ENCODE data around the gene FRMD4A.

FRMD4A gene

GRCh38 chr10:13997650-13998049, 333.1 kb downstream of the FRMD4A start:
- no peaks in the 10 kb centered on the region for H3K36me3 Mint-ChIP-seq (ENCODE audit: low read depth)
- DNase-seq (ENCODE audit: low spot score) = no peak
- no peak overlapping the region for H3K27ac Mint-ChIP-seq
- H3K4me1 Mint-ChIP-seq (ENCODE audit: low read depth) = no peaks in the 10 kb centered on the region
- no peaks in the 10 kb centered on the region for H3K9me3 Mint-ChIP-seq
- no peak overlapping the region for H3K4me3 Mint-ChIP-seq
- H3K27me3 Mint-ChIP-seq (ENCODE audit: low read depth) = no peaks in the 10 kb centered on the region

GRCh38 chr10:13994932-13995331, 335.8 kb downstream of the FRMD4A start:
- DNase-seq (ENCODE audit: low spot score) = no peak
- H3K9me3 Mint-ChIP-seq = no peaks in the 10 kb centered on the region
- H3K4me3 Mint-ChIP-seq = no peak overlapping the region
- no peaks in the 10 kb centered on the region for H3K27me3 Mint-ChIP-seq (ENCODE audit: low read depth)
- H3K4me1 Mint-ChIP-seq (ENCODE audit: low read depth) = no peaks in the 10 kb centered on the region
- no peaks in the 10 kb centered on the region for H3K36me3 Mint-ChIP-seq (ENCODE audit: low read depth)
- H3K27ac Mint-ChIP-seq = no peak overlapping the region

DNA sequence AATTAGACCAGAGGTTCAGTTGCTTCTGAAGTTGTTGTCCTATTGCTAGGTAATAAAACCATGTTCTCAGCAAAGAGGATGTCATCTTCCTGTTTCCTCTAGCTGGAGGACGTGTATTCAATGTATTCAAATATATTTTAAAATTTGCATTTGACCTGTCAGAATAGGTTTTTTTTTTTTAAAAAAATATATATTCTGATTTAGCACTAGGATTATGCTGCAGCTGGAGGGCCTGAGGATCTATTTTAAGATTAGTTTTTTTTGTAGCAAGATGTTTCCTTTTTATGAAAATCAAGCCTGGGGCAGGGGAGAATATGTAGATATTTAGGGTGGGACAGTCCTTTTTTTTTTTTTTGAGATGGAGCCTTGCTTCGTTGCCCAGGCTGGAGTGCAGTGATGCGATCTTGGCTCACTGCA, 337.0 kb downstream of the FRMD4A start:
- Mint-ChIP-seq H3K27me3 (ENCODE audit: low read depth) (no peaks in the 10 kb centered on the region), H3K9me3 (no peaks in the 10 kb centered on the region), H3K4me3 (no peak overlapping the region), H3K36me3 (ENCODE audit: low read depth) (no peaks in the 10 kb centered on the region), H3K4me1 (ENCODE audit: low read depth) (no peaks in the 10 kb centered on the region), H3K27ac (no peak overlapping the region)
- no peak for DNase-seq (ENCODE audit: low spot score)

DNA sequence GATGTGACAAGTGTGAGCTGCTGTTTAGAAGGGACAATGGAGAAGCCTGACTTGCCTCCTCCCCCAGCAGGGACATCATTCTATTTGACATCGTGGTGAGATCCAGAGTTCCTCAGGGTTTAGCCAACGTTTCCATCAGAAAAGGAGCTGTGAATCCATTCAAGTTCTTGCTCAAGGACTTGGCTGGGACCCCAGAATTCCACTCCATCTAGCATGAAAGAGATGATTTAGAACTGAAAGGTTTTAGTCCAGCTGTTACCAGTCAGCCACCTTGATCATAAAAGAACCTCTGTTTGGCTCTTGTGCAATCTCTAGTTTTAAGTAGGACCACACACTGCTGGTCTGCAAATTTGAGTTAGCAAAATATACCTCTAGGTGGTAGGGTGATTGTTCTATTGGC, 337.6 kb downstream of the FRMD4A start:
- H3K4me1 Mint-ChIP-seq (ENCODE audit: low read depth) = no peaks in the 10 kb centered on the region
- H3K4me3 Mint-ChIP-seq = no peak overlapping the region

DNA sequence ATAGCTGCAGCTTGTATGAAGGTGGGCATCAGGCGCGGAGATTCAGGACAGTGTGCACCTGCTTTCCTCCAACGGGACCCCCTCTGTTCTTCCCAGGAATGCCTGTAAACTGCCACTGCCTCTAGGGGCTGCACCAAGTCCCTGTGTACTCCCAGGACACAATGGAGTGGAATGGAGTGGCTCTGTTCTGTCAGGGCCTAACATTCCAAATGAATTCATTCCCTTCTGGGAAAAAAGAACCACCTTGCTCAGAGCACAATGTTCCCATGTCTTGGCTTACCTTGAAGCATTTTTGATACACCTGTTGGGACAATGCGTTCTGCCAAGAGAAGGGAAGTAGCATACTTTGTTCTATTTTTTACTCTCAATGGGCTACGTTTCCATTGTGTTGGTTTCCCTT, 339.4 kb downstream of the FRMD4A start:
- no peaks in the 10 kb centered on the region for H3K4me1 Mint-ChIP-seq (ENCODE audit: low read depth)

More for the DNA sequence above, 337.6 kb downstream of the FRMD4A start:
- Mint-ChIP-seq H3K36me3 (ENCODE audit: low read depth) (no peaks in the 10 kb centered on the region), H3K27ac (no peak overlapping the region), H3K27me3 (ENCODE audit: low read depth) (no peaks in the 10 kb centered on the region), H3K9me3 (no peaks in the 10 kb centered on the region)
- no peak for DNase-seq (ENCODE audit: low spot score)

GRCh38 chr10:13990946-13991345, 339.8 kb downstream of the FRMD4A start:
- Mint-ChIP-seq H3K27ac (no peak overlapping the region), H3K4me1 (ENCODE audit: low read depth) (no peaks in the 10 kb centered on the region), H3K9me3 (no peaks in the 10 kb centered on the region), H3K27me3 (ENCODE audit: low read depth) (no peaks in the 10 kb centered on the region), H3K36me3 (ENCODE audit: low read depth) (no peaks in the 10 kb centered on the region), H3K4me3 (no peak overlapping the region)
- DNase-seq (ENCODE audit: low spot score) = no peak

More for the DNA sequence above, 339.4 kb downstream of the FRMD4A start:
- no peak for DNase-seq (ENCODE audit: low spot score)
- H3K27ac Mint-ChIP-seq = no peak overlapping the region
- no peaks in the 10 kb centered on the region for H3K9me3 Mint-ChIP-seq
- no peak overlapping the region for H3K4me3 Mint-ChIP-seq
- no peaks in the 10 kb centered on the region for H3K36me3 Mint-ChIP-seq (ENCODE audit: low read depth)
- H3K27me3 Mint-ChIP-seq (ENCODE audit: low read depth) = no peaks in the 10 kb centered on the region

- Mint-ChIP-seq H3K36me3 (ENCODE audit: low read depth) (no peaks in the 10 kb centered on the region), H3K4me3 (no peak overlapping the region), H3K4me1 (ENCODE audit: low read depth) (no peaks in the 10 kb centered on the region), H3K27me3 (ENCODE audit: low read depth) (no peaks in the 10 kb centered on the region), H3K9me3 (no peaks in the 10 kb centered on the region), H3K27ac (no peak overlapping the region)
- DNase-seq (ENCODE audit: low spot score) = no peak
These were observed 340.3 kb downstream of the FRMD4A start for GRCh38 chr10:13990392-13990805.

- H3K9me3 Mint-ChIP-seq = no peaks in the 10 kb centered on the region
- no peak for DNase-seq (ENCODE audit: low spot score)
- H3K4me3 Mint-ChIP-seq = no peak overlapping the region
- H3K27ac Mint-ChIP-seq = no peak overlapping the region
- no peaks in the 10 kb centered on the region for H3K4me1 Mint-ChIP-seq (ENCODE audit: low read depth)
- H3K36me3 Mint-ChIP-seq (ENCODE audit: low read depth) = no peaks in the 10 kb centered on the region
- H3K27me3 Mint-ChIP-seq (ENCODE audit: low read depth) = no peaks in the 10 kb centered on the region
These were observed 341.1 kb downstream of the FRMD4A start for GRCh38 chr10:13989616-13990015.

DNA sequence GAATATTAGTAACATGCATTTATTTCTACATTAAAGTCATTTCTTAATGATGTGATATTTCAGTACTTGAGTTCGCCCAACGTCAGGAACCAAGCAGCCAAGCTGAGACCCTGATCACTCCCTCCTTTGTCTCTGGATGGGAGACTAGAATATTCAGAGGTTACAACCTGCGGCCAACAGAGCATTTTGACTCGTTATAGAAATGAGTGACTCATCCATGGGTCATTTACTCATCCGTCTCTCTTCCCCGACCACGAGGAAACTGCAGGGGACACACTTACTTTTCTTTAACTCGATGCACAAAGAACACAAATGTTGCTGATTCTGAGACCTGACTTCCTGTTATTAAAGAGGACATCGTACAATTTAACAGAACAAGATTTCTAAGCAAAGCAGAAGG, 343.3 kb downstream of the FRMD4A start:
- no peak overlapping the region for H3K4me3 Mint-ChIP-seq
- no peaks in the 10 kb centered on the region for H3K27me3 Mint-ChIP-seq (ENCODE audit: low read depth)
- H3K9me3 Mint-ChIP-seq = no peaks in the 10 kb centered on the region
- no peaks in the 10 kb centered on the region for H3K36me3 Mint-ChIP-seq (ENCODE audit: low read depth)
- no peaks in the 10 kb centered on the region for H3K4me1 Mint-ChIP-seq (ENCODE audit: low read depth)
- DNase-seq (ENCODE audit: low spot score) = no peak
- no peak overlapping the region for H3K27ac Mint-ChIP-seq

DNA sequence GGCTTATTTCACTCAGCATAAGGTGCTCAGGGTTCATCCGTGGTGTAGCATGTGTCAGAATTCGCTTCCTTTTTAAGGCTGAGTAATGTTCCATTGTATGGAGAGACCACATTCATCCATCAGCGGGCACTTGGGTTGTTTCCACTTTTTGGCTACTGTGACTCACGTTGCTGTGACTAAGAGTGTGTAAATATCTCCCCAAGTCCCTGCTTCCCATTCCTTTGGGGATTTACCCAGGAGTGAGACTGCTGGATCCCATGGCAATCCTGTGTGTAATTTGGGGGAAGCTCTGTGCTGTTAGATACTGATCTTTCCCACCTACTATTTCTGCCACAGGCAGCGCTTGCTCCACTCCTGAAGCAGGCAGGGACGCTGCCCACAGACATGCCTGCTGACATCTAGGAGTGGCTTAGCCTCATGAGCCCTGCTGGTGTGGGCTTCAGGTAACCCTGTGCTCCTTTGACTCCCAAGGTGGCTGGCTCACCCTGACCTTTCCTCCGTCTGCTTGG, 346.0 kb downstream of the FRMD4A start:
- no peaks in the 10 kb centered on the region for H3K4me1 Mint-ChIP-seq (ENCODE audit: low read depth)
- no peaks in the 10 kb centered on the region for H3K36me3 Mint-ChIP-seq (ENCODE audit: low read depth)
- no peak overlapping the region for H3K4me3 Mint-ChIP-seq
- no peaks in the 10 kb centered on the region for H3K9me3 Mint-ChIP-seq
- no peaks in the 10 kb centered on the region for H3K27me3 Mint-ChIP-seq (ENCODE audit: low read depth)
- H3K27ac Mint-ChIP-seq = no peak overlapping the region
- no peak for DNase-seq (ENCODE audit: low spot score)

DNA sequence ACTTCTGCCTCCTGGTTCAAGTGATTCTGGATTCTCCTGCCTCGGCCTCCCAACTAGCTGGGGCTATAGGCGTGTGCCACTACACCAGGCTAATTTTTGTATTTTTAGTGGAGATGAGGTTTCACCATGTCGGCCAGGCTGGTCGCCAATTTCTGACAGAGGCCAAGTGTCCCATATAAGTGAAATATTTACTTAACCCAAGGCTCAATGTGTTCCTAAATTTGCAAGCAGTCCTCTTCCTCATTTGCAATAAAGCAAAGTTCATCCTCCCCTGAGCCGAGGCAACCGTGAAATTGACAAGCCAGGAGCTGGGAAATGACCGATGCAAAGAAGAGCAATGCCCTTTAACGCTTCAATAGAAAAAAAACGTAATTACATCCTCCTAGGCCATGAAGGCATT, 347.7 kb downstream of the FRMD4A start:
- Mint-ChIP-seq H3K4me3 (no peak overlapping the region), H3K9me3 (no peaks in the 10 kb centered on the region), H3K4me1 (ENCODE audit: low read depth) (no peaks in the 10 kb centered on the region), H3K36me3 (ENCODE audit: low read depth) (no peaks in the 10 kb centered on the region), H3K27me3 (ENCODE audit: low read depth) (no peaks in the 10 kb centered on the region), H3K27ac (no peak overlapping the region)
- DNase-seq (ENCODE audit: low spot score) = no peak

- no peak for DNase-seq (ENCODE audit: low spot score)
- Mint-ChIP-seq H3K27me3 (ENCODE audit: low read depth) (no peaks in the 10 kb centered on the region), H3K4me3 (no peak overlapping the region), H3K36me3 (ENCODE audit: low read depth) (no peaks in the 10 kb centered on the region), H3K4me1 (ENCODE audit: low read depth) (no peaks in the 10 kb centered on the region), H3K9me3 (no peaks in the 10 kb centered on the region), H3K27ac (no peak overlapping the region)
These were observed 352.1 kb downstream of the FRMD4A start for GRCh38 chr10:13978533-13979115.

GRCh38 chr10:13977861-13978532, 352.7 kb downstream of the FRMD4A start:
- Mint-ChIP-seq H3K27ac (no peak overlapping the region), H3K4me3 (no peak overlapping the region), H3K36me3 (ENCODE audit: low read depth) (no peaks in the 10 kb centered on the region), H3K9me3 (no peaks in the 10 kb centered on the region), H3K4me1 (ENCODE audit: low read depth) (no peaks in the 10 kb centered on the region), H3K27me3 (ENCODE audit: low read depth) (no peaks in the 10 kb centered on the region)
- DNase-seq (ENCODE audit: low spot score) = no peak

DNA sequence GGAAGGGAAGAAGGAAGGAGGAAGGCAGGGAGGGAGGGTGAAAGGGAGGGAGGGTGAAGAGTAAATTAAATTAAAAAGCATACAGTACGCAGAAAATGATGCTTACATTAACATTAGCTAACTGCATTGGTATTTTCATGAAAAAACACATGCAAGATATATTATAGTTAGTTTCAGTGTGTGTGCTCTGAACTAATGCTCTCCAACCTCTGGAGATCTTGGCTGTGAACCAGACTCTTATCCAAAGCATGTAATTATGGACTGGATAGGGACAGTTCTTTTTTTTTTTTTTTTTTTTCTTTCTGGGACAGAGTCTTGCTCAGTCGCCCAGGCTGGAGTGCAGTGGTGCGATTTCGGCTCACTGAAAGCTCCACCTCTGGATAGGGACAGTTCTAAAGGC, 357.0 kb downstream of the FRMD4A start:
- no peaks in the 10 kb centered on the region for H3K4me1 Mint-ChIP-seq (ENCODE audit: low read depth)
- no peaks in the 10 kb centered on the region for H3K27me3 Mint-ChIP-seq (ENCODE audit: low read depth)
- no peak overlapping the region for H3K27ac Mint-ChIP-seq
- no peak for DNase-seq (ENCODE audit: low spot score)
- H3K4me3 Mint-ChIP-seq = no peak overlapping the region
- H3K9me3 Mint-ChIP-seq = no peaks in the 10 kb centered on the region
- H3K36me3 Mint-ChIP-seq (ENCODE audit: low read depth) = no peaks in the 10 kb centered on the region

- H3K4me1 Mint-ChIP-seq (ENCODE audit: low read depth) = no peaks in the 10 kb centered on the region
- H3K36me3 Mint-ChIP-seq (ENCODE audit: low read depth) = no peaks in the 10 kb centered on the region
- H3K4me3 Mint-ChIP-seq = no peak overlapping the region
- no peaks in the 10 kb centered on the region for H3K9me3 Mint-ChIP-seq
- H3K27me3 Mint-ChIP-seq (ENCODE audit: low read depth) = no peaks in the 10 kb centered on the region
- H3K27ac Mint-ChIP-seq = no peak overlapping the region
- DNase-seq (ENCODE audit: low spot score) = no peak
These were observed 358.1 kb downstream of the FRMD4A start for GRCh38 chr10:13972609-13973008.

Data from T-helper 2 cell treated with Interferon-gamma antibody and Interleukin-4, amounts not matched to agents 5 μg/mL and 100 μg/mL, for 36 hours (primary cell).